ENCODE measurements around the gene KCNB1.

The KCNB1 gene

GRCh38 chr20:49497398-49497669 is 14.9 kb upstream of the KCNB1 start:
- no peak for DNase-seq (ENCODE audit: low spot score)

GRCh38 chr20:49496553-49497397 is 14.3 kb upstream of the KCNB1 start:
- DNase-seq (ENCODE audit: low spot score): no peak

GRCh38 chr20:49496043-49496442 is 13.6 kb upstream of the KCNB1 start:
- DNase-seq (ENCODE audit: low spot score): no peak

- no peak for DNase-seq (ENCODE audit: low spot score)
These were observed 8.2 kb upstream of the KCNB1 start for GRCh38 chr20:49490689-49491088.

- DNase-seq (ENCODE audit: low spot score): no peak
These were observed 7.2 kb upstream of the KCNB1 start for GRCh38 chr20:49489688-49490087.

- DNase-seq (ENCODE audit: low spot score): no peak
These were observed 3.6 kb upstream of the KCNB1 start for GRCh38 chr20:49486064-49486463.

GRCh38 chr20:49485563-49485962 is 3.1 kb upstream of the KCNB1 start:
- DNase-seq (ENCODE audit: low spot score): no peak

- DNase-seq (ENCODE audit: low spot score): peak; percentile 87
These were observed 2.0 kb upstream of the KCNB1 start for GRCh38 chr20:49484180-49485140.

GRCh38 chr20:49483696-49484123 is 1.2 kb upstream of the KCNB1 start:
- DNase-seq (ENCODE audit: low spot score): no peak

GRCh38 chr20:49483018-49483695 is 689 bp upstream of the KCNB1 start:
- DNase-seq (ENCODE audit: low spot score): no peak

- DNase-seq (ENCODE audit: low spot score): no peak
These were observed 295 bp downstream of the KCNB1 start for GRCh38 chr20:49482173-49482572.

GRCh38 chr20:49481116-49481515 is 1.4 kb downstream of the KCNB1 start:
- no peak for DNase-seq (ENCODE audit: low spot score)

- DNase-seq (ENCODE audit: low spot score): no peak
These were observed 2.2 kb downstream of the KCNB1 start for GRCh38 chr20:49480236-49480635.

- DNase-seq (ENCODE audit: low spot score): peak; percentile 78
These were observed 2.7 kb downstream of the KCNB1 start for GRCh38 chr20:49479785-49480184.

GRCh38 chr20:49478754-49479689 is 3.4 kb downstream of the KCNB1 start:
- no peak for DNase-seq (ENCODE audit: low spot score)

- DNase-seq (ENCODE audit: low spot score): peak; percentile 69
These were observed 4.2 kb downstream of the KCNB1 start for GRCh38 chr20:49478266-49478665.

GRCh38 chr20:49477200-49477599 is 5.3 kb downstream of the KCNB1 start:
- DNase-seq (ENCODE audit: low spot score): no peak

GRCh38 chr20:49476016-49476355 is 6.5 kb downstream of the KCNB1 start:
- no peak for DNase-seq (ENCODE audit: low spot score)

- no peak for DNase-seq (ENCODE audit: low spot score)
These were observed 7.0 kb downstream of the KCNB1 start for GRCh38 chr20:49475292-49476015.

GRCh38 chr20:49471397-49471796 is 11.1 kb downstream of the KCNB1 start:
- no peak for DNase-seq (ENCODE audit: low spot score)

- no peak for DNase-seq (ENCODE audit: low spot score)
These were observed 11.5 kb downstream of the KCNB1 start for GRCh38 chr20:49470922-49471321.
